ENCODE data around the gene MRPL40. TPM values are rescaled to one million over a fixed set of nuclear protein-coding genes. Genes with fewer than 3 reads are reported as not detected.
"Not testable (repeated sequence)": the region's sequence is repeated elsewhere in the genome, so short reads cannot be mapped to it uniquely, and the experiment has no call there.

MRPL40 gene
- total RNA-seq, 2 experiments from 2014 or later = 34.1 to 34.4 TPM

- peaks cover 28% of the 10 kb centered on the region for H3K36me3 Mint-ChIP-seq (ENCODE audit: low read depth)
- CTCF ChIA-PET = interaction anchor here (0.8 to 1.3 kb wide), 2 partner anchors 8 to 11 kb away, joined by 3 to 4 read pairs; no protein-coding TSS in a partner anchor
Measured at GRCh38 chr22:19442166-19442565, 9.8 kb downstream of the MRPL40 start.

GRCh38 chr22:19443544-19444211 is 11.3 kb downstream of the MRPL40 start:
- Mint-ChIP-seq H3K36me3 (ENCODE audit: low read depth) (peaks cover 25% of the 10 kb centered on the region), H3K4me3 (no peak overlapping the region), H3K27ac (no peak overlapping the region), H3K27me3 (no peaks in the 10 kb centered on the region), H3K4me1 (peaks cover 27% of the 10 kb centered on the region), H3K9me3 (ENCODE audit: low read depth) (no peaks in the 10 kb centered on the region)
- ATAC-seq (no peak), DNase-seq (no peak)
- CTCF ChIA-PET = interaction anchor here (0.6 kb wide), 1 partner anchor 128 kb away, joined by 3 read pairs; no protein-coding TSS in a partner anchor
- intact Hi-C loops (cut with DNase I, micrococcal nuclease) = no loop called here
- POLR2A ChIA-PET = interaction anchor here (0.5 to 1.8 kb wide), 2 partner anchors 10 to 12 kb away, joined by 7 to 8 read pairs; partner anchors contain the start of gene HIRA

More at GRCh38 chr22:19442166-19442565, 9.8 kb downstream of the MRPL40 start:
- no peak overlapping the region for H3K27ac Mint-ChIP-seq
- H3K27me3 Mint-ChIP-seq = no peaks in the 10 kb centered on the region
- no peak for ATAC-seq
- no peak overlapping the region for H3K4me3 Mint-ChIP-seq
- POLR2A ChIA-PET = no interaction called here
- DNase-seq = no peak
- no peaks in the 10 kb centered on the region for H3K9me3 Mint-ChIP-seq (ENCODE audit: low read depth)
- H3K4me1 Mint-ChIP-seq = peaks cover 20% of the 10 kb centered on the region
- intact Hi-C loops (cut with DNase I, micrococcal nuclease) = no loop called here

- ATAC-seq; H3K27ac Mint-ChIP-seq; DNase-seq; H3K27me3 Mint-ChIP-seq; H3K9me3 Mint-ChIP-seq (ENCODE audit: low read depth): not testable (repeated sequence)
- intact Hi-C loops (cut with DNase I, micrococcal nuclease) = loop anchor here in 1 of 2 experiments (5.0 kb wide), 1 partner anchor 268 kb away; the partner anchor contains the start of gene SLC25A1
- CTCF ChIA-PET = interaction anchor here (0.7 to 1.7 kb wide), 4 partner anchors 9 to 184 kb away, joined by 3 to 6 read pairs (median 3); no protein-coding TSS in a partner anchor
- Mint-ChIP-seq H3K4me1 (peaks cover 36% of the 10 kb centered on the region), H3K4me3 (peak overlapping the region; percentile 6), H3K36me3 (ENCODE audit: low read depth) (peaks cover 25% of the 10 kb centered on the region)
- POLR2A ChIA-PET = interaction anchor here (0.7 to 1.8 kb wide), 3 partner anchors 10 to 30 kb away, joined by 3 to 7 read pairs (median 3); partner anchors contain the start of gene HIRA
Measured at GRCh38 chr22:19445279-19445982, 13.1 kb downstream of the MRPL40 start.

GRCh38 chr22:19446603-19447329 is 14.4 kb downstream of the MRPL40 start:
- intact Hi-C loops (cut with DNase I, micrococcal nuclease) = loop anchor here (1.0 to 5.0 kb wide), 7 partner anchors 14 to 324 kb away; partner anchors contain the start of genes CDC45 (in 2 of the 2), ESS2 (in 2 of the 2), MRPL40 (in 2 of the 2) and SLC25A1 (in 2 of the 2)
- Mint-ChIP-seq H3K27me3 (no peaks in the 10 kb centered on the region), H3K9me3 (ENCODE audit: low read depth) (no peaks in the 10 kb centered on the region), H3K36me3 (ENCODE audit: low read depth) (peaks cover 30% of the 10 kb centered on the region), H3K4me3 (peak overlapping the region; percentile 87), H3K27ac (peak overlapping the region; percentile 94), H3K4me1 (peaks cover 36% of the 10 kb centered on the region)
- ChIA-PET CTCF (interaction anchor here (0.7 to 1.7 kb wide), 4 partner anchors 10 to 24 kb away, joined by 3 to 6 read pairs (median 4); no protein-coding TSS in a partner anchor), POLR2A (interaction anchor here (1.3 to 1.7 kb wide), 2 partner anchors 15 to 21 kb away, joined by 3 to 5 read pairs; partner anchors contain the start of gene HIRA)
- ATAC-seq = no peak
- no peak for DNase-seq

GRCh38 chr22:19447330-19448075 is 15.2 kb downstream of the MRPL40 start, which contains the start of gene C22orf39:
Gene C22orf39, minus strand, starts transcription at chr22:19447711. Its CDS starts 23 bp downstream, at chr22:19447688.
- CTCF ChIA-PET = interaction anchor here (0.6 to 1.7 kb wide), 5 partner anchors 11 to 294 kb away, joined by 3 to 6 read pairs (median 3); no protein-coding TSS in a partner anchor
- ATAC-seq (peak; percentile 83), DNase-seq (peak; percentile 91)
- Mint-ChIP-seq H3K9me3 (ENCODE audit: low read depth) (no peaks in the 10 kb centered on the region), H3K27me3 (no peaks in the 10 kb centered on the region), H3K36me3 (ENCODE audit: low read depth) (peaks cover 34% of the 10 kb centered on the region), H3K4me1 (peaks cover 36% of the 10 kb centered on the region), H3K27ac (peak within 1 kb of the TSS; percentile 98), H3K4me3 (peak within 1 kb of the TSS; percentile 87)
- POLR2A ChIA-PET = interaction anchor here (0.6 to 1.7 kb wide), 3 partner anchors 16 to 269 kb away, joined by 3 to 5 read pairs (median 4); partner anchors contain the start of gene HIRA
- intact Hi-C loops (cut with DNase I, micrococcal nuclease) = loop anchor here (1.0 to 5.0 kb wide), 7 partner anchors 15 to 325 kb away; partner anchors contain the start of genes CDC45 (in 2 of the 2), ESS2 (in 2 of the 2), MRPL40 (in 2 of the 2) and SLC25A1 (in 2 of the 2)

- intact Hi-C loops (cut with DNase I, micrococcal nuclease) = loop anchor here in 1 of 2 experiments (5.0 kb wide), 1 partner anchor 271 kb away; the partner anchor contains the start of gene SLC25A1
- Mint-ChIP-seq H3K27ac (peak overlapping the region; percentile 98), H3K4me1 (peaks cover 36% of the 10 kb centered on the region), H3K9me3 (ENCODE audit: low read depth) (no peaks in the 10 kb centered on the region), H3K36me3 (ENCODE audit: low read depth) (peaks cover 38% of the 10 kb centered on the region), H3K27me3 (no peaks in the 10 kb centered on the region), H3K4me3 (peak overlapping the region; percentile 87)
- DNase-seq (peak; percentile 49), ATAC-seq (peak; percentile 13)
- ChIA-PET POLR2A (interaction anchor here (0.6 to 1.3 kb wide), 3 partner anchors 20 to 270 kb away, joined by 3 to 4 read pairs (median 3); no protein-coding TSS in a partner anchor), CTCF (interaction anchor here (0.6 to 1.2 kb wide), 3 partner anchors 17 to 294 kb away, joined by 3 read pairs; no protein-coding TSS in a partner anchor)
Measured at GRCh38 chr22:19448076-19448607, 15.8 kb downstream of the MRPL40 start.

GRCh38 chr22:19448739-19449421 is 16.5 kb downstream of the MRPL40 start:
- CTCF ChIA-PET = no interaction called here
- no peaks in the 10 kb centered on the region for H3K9me3 Mint-ChIP-seq (ENCODE audit: low read depth)

GRCh38 chr22:19449422-19449767 is 17.1 kb downstream of the MRPL40 start:
- POLR2A ChIA-PET = interaction anchor here (1.0 kb wide), 1 partner anchor 13 kb away, joined by 5 read pairs; no protein-coding TSS in a partner anchor
- intact Hi-C loops (cut with DNase I, micrococcal nuclease) = loop anchor here in 1 of 2 experiments (5.0 kb wide), 1 partner anchor 272 kb away; the partner anchor contains the start of gene SLC25A1
- Mint-ChIP-seq H3K4me1 (peaks cover 37% of the 10 kb centered on the region), H3K4me3 (no peak overlapping the region), H3K9me3 (ENCODE audit: low read depth) (no peaks in the 10 kb centered on the region), H3K27ac (peak overlapping the region; percentile 86), H3K27me3 (no peaks in the 10 kb centered on the region), H3K36me3 (ENCODE audit: low read depth) (peaks cover 45% of the 10 kb centered on the region)
- ATAC-seq (no peak), DNase-seq (no peak)
- CTCF ChIA-PET = no interaction called here

More at GRCh38 chr22:19448739-19449421, 16.5 kb downstream of the MRPL40 start:
- POLR2A ChIA-PET = interaction anchor here (0.6 to 1.0 kb wide), 2 partner anchors 12 to 49 kb away, joined by 3 to 5 read pairs; no protein-coding TSS in a partner anchor
- DNase-seq = peak; percentile 86
- Mint-ChIP-seq H3K36me3 (ENCODE audit: low read depth) (peaks cover 40% of the 10 kb centered on the region), H3K4me3 (peak overlapping the region; percentile 87), H3K27ac (peak overlapping the region; percentile 86), H3K27me3 (no peaks in the 10 kb centered on the region), H3K4me1 (peaks cover 36% of the 10 kb centered on the region)
- intact Hi-C loops (cut with DNase I, micrococcal nuclease) = loop anchor here in 1 of 2 experiments (5.0 kb wide), 1 partner anchor 272 kb away; the partner anchor contains the start of gene SLC25A1
- ATAC-seq = peak; percentile 82

All from activated CD4-positive, alpha-beta T cell treated with anti-CD3 and anti-CD28 coated beads for 36 hours (primary cell).